Lower leg skin (tissue), 4 donors: ENCODE measurements around the gene ACSF3. TPM values are rescaled to one million over a fixed set of nuclear protein-coding genes. Genes with fewer than 3 reads are reported as not detected.

Experiments
- DNase-seq, 2 donors: peaks; one replicate each; pipeline ENCODE4 v3.0.0-alpha.2; 2019; ENCODE audit warnings: low spot score in 2 of 2
- H3K4me3 ChIP-seq: fragments of 200-600 bp; sonication (generic); 2 replicates; pipeline ENCODE4 v1.5.1; 2017; ENCODE audit warnings: mild to moderate bottlenecking, low read depth; ENCODE audit not compliant: poor library complexity, severe bottlenecking
- POLR2A ChIP-seq, 2 donors: fragments of 450-650 bp; IDR thresholded peaks; one replicate each; pipeline ENCODE4 v1.6.1; 2016 to 2017; ENCODE audit warnings: antibody characterized with exemption in 2 of 2, mild to moderate bottlenecking in 1 of 2, moderate library complexity in 1 of 2
- WGBS, 2 donors: methylation state at CpG; one replicate each; pipeline ENCODE4 v1.1.5; 2018; 5-methylcytosine and 5-hydroxymethylcytosine counted together
- intact Hi-C: fragments of 100-400 bp; cut with DNase I; formaldehyde crosslinking; loops from one replicate; pipeline ENCODE4 v1.15.0; 2023; ENCODE audit warnings: low total_unique reads
- total RNA-seq, 4 donors: library from RNA; depleted of rRNA; stranded (reverse); fragments of >200 nt; gene quantifications; one replicate each; pipeline ENCODE4 v1.1.0, GENCODE V29; 2016
- TF ChIP-seq, protein P1 (sequence below), 3 donors: fragments of 450-650 bp; IDR thresholded peaks; one replicate each; pipeline ENCODE4 v1.5.1; 2016; ENCODE audit warnings: antibody characterized with exemption in 3 of 3, mild to moderate bottlenecking in 3 of 3, moderate library complexity in 2 of 3

ACSF3 gene
- total RNA-seq, 4 donors from 2014 or later = 22.7 to 42.3 (median 34.4) TPM

DNA sequence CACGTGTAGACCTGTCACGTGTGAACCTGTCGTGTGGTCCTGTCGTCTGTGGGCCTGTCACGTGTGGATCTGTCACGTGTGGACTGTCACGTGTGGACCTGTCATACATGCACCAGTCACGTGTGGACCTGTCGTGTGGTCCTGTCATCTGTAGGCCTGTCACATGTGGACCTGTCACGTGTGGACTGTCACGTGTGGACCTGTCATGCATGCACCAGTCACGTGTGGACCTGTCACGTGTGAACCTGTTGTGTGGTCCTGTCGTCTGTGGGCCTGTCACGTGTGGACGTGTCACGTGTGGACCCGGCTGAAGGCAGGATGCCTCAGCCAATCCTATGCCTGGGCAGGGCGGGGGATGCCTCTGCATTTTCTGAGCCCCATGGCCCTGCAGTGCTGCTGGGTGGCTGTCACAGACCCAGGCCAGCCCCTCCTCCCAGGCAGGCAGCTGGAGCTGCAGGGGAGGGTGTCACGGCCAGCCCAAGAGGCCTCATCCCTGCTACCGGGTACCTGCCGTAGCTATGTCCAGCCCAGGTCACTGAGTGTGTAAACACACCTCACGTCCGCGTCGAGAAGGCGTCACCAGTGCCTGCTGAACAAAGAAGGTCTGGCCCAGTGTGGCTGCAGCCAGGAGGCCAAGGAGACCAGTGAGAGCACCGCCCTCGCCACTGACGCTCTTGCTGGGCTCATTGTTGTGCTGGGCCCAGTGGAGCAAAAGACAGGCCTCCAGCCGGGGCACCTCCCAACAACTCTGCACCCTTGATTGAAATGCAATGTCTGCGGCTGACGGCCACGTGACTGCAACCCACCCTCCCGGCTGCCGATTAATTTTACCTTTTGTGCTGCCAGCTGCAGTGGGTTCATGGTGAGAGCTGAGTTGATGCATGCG lies 18.6 kb upstream of the ACSF3 start:
- TF ChIP-seq POLR2A (IDR thresholded peaks at IDR 0.05) = no peak
- TF ChIP-seq, protein P1, sequence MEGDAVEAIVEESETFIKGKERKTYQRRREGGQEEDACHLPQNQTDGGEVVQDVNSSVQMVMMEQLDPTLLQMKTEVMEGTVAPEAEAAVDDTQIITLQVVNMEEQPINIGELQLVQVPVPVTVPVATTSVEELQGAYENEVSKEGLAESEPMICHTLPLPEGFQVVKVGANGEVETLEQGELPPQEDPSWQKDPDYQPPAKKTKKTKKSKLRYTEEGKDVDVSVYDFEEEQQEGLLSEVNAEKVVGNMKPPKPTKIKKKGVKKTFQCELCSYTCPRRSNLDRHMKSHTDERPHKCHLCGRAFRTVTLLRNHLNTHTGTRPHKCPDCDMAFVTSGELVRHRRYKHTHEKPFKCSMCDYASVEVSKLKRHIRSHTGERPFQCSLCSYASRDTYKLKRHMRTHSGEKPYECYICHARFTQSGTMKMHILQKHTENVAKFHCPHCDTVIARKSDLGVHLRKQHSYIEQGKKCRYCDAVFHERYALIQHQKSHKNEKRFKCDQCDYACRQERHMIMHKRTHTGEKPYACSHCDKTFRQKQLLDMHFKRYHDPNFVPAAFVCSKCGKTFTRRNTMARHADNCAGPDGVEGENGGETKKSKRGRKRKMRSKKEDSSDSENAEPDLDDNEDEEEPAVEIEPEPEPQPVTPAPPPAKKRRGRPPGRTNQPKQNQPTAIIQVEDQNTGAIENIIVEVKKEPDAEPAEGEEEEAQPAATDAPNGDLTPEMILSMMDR (IDR thresholded peaks at IDR 0.05) = no peak
- intact Hi-C loops = no loop called here
- H3K4me3 ChIP-seq = no peak overlapping the region
- DNase-seq = no peak
- 94 to 96% methylated on average over 25 to 30 of the region's 37 CpGs for WGBS, 2 donors

DNA sequence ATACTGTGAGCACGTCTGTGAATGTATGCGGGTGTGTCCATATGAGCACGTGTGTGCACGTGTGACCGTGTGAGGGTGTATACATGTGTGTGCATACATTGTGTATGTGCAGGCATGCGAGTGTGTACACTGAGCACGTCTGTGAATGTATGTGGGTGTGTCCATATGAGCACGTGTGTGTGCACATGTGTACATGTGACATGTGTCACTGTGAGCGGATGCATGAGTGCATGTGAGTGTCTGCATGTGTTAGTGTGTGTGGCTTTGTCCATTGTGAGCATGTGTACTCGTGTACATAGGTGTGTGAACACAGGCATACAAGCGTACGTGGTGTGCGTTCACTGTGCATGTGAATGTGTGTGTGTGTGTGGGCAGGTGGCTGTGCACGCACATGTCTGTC lies 17.5 kb upstream of the ACSF3 start:
- intact Hi-C loops = no loop called here
- no peak overlapping the region for H3K4me3 ChIP-seq
- TF ChIP-seq, protein P1 (IDR thresholded peaks at IDR 0.05) = peak in 1 of 3 donors; percentile 23
- TF ChIP-seq POLR2A (IDR thresholded peaks at IDR 0.05) = no peak
- WGBS, 2 donors = 92 to 95% methylated on average over 14 of the region's 14 CpGs
- DNase-seq = no peak

DNA sequence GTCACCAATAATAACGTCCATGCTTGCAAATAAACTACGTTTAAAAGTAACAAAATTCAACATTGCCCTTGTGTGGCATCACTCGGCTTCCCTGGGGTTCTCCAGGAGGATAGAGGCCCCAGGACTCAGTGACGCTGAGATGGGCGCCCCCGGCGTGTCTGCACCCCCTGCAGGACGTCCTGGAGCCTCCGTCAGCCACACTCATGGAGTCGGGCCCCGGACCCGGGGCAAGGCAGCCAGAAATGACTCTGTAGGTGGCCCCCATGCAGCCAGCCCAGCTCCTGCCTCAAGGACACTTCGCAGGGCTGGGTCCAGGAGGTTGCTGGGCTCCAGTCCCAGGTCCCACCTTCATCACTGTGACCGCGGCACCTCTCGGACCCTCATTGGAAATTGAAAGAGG lies 16.6 kb upstream of the ACSF3 start:
- DNase-seq = no peak
- no peak overlapping the region for H3K4me3 ChIP-seq
- WGBS, 2 donors = 90 to 91% methylated on average over 14 to 16 of the region's 16 CpGs
- intact Hi-C loops = no loop called here
- TF ChIP-seq, protein P1 (IDR thresholded peaks at IDR 0.05) = no peak
- no peak for TF ChIP-seq POLR2A (IDR thresholded peaks at IDR 0.05)

DNA sequence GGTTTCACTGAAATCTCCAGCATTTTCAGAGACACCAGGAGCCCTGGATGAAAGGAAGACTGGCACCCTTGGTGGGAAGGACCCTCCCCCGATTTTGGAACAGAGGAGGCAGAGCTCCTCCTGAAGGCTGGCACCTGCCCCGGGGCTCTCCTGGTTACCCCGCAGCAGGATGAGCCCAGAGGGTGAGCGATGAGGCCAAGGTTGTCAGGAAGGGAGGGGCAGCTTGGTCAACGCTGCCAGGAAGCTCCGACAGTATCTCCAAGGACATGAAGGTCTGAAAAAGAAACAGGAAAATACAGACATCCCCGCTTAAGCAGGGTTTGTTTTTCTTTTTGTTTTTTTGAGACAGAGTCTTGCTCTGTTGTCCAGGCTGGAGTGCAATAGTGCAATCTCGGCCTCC lies 15.5 kb upstream of the ACSF3 start:
- WGBS, 2 donors = 68 to 81% methylated on average over 8 of the region's 8 CpGs
- intact Hi-C loops = no loop called here
- TF ChIP-seq, protein P1 (IDR thresholded peaks at IDR 0.05) = no peak
- TF ChIP-seq POLR2A (IDR thresholded peaks at IDR 0.05) = no peak
- no peak for DNase-seq
- H3K4me3 ChIP-seq = no peak overlapping the region

DNA sequence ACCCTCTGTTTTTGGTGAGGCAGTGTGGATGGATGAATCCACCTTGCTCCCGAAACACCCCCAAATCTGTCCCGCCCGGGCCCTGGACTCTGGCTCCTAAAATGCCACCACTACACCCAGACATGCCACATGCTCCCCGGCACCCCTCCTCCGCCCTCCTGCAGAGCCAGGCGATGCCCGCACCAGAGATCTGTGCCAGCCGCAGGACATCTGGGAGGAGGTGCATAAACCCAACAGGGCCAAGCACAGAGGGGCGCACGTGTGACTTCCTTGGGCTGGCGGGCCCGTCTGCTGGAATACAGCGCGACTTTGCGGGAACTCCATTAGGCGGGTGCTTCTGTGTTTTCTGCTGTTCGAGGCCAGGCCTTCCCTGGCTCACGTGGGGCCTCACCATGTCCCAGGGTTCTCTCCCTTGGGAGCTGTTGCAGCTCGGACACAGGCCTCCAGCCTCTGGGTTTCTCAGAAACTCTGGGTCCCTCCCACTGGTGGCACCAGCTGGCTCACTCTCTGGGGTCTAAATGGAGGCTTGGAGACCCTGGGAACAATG lies 14.1 kb upstream of the ACSF3 start:
- TF ChIP-seq, protein P1 (IDR thresholded peaks at IDR 0.05) = no peak
- no peak for TF ChIP-seq POLR2A (IDR thresholded peaks at IDR 0.05)
- 82 to 84% methylated on average over 19 of the region's 19 CpGs for WGBS, 2 donors
- intact Hi-C loops = no loop called here
- no peak for DNase-seq
- H3K4me3 ChIP-seq = no peak overlapping the region
